Measurements from ENCODE around the gene LILRA5.

GRCh38 chr19:54312011-54312410 is 955 bp downstream of the LILRA5 start:
- TF ChIP-seq, protein P1, sequence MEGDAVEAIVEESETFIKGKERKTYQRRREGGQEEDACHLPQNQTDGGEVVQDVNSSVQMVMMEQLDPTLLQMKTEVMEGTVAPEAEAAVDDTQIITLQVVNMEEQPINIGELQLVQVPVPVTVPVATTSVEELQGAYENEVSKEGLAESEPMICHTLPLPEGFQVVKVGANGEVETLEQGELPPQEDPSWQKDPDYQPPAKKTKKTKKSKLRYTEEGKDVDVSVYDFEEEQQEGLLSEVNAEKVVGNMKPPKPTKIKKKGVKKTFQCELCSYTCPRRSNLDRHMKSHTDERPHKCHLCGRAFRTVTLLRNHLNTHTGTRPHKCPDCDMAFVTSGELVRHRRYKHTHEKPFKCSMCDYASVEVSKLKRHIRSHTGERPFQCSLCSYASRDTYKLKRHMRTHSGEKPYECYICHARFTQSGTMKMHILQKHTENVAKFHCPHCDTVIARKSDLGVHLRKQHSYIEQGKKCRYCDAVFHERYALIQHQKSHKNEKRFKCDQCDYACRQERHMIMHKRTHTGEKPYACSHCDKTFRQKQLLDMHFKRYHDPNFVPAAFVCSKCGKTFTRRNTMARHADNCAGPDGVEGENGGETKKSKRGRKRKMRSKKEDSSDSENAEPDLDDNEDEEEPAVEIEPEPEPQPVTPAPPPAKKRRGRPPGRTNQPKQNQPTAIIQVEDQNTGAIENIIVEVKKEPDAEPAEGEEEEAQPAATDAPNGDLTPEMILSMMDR (IDR thresholded peaks at IDR 0.05; ENCODE audit: insufficient read depth, low read depth, low read length) = no peak
- TF ChIP-seq EZH2 (IDR thresholded peaks at IDR 0.05; ENCODE audit: insufficient read depth, low read length) = no peak
